IMR-90 (cell line): ENCODE data around the gene PIR. TPM values are rescaled to one million over a fixed set of nuclear protein-coding genes. Genes with fewer than 3 reads are reported as not detected.

Source experiments
- ATAC-seq: fragments of 200-7000 bp; cut with Tn5 transposase; 2 replicates; pipeline ENCODE4 v1.9.1; 2020; ENCODE audit warnings: low read depth, mild to moderate bottlenecking, moderate library complexity
- BruUV-seq: library from RNA; stranded (reverse); fragments of 400-500 nt; replicated peaks from 2 replicates; lab custom pipeline; 2021; lab: Mats Ljungman, UMichigan
- CTCF ChIA-PET: fragments of 300-600 bp; formaldehyde crosslinking; extraction: SDS; loops from one replicate; lab custom pipeline; 2021; ENCODE audit warnings: antibody characterized with exemption; lab: Yijun Ruan, JAX
- POLR2A ChIA-PET: fragments of 300-600 bp; sonication (Branson Sonifier 250); formaldehyde crosslinking; loops from one replicate; lab custom pipeline; 2022; ENCODE audit warnings: antibody characterized with exemption; ENCODE audit not compliant: unreplicated experiment; lab: Charles Lee
- DNase-seq: peaks from one replicate; pipeline ENCODE4 v3.0.0; 2013
- H2AFZ ChIP-seq: replicated peaks from 2 replicates; pipeline ENCODE3; 2013; ENCODE audit warnings: low read length, mild to moderate bottlenecking; ENCODE audit not compliant: poor library complexity
- H2AK5ac ChIP-seq: 2 replicates; pipeline ENCODE4 v1.6.1; 2013; ENCODE audit warnings: low read depth, low read length, inconsistent platforms
- H2AK9ac ChIP-seq: replicated peaks from 2 replicates; pipeline ENCODE3; 2013; ENCODE audit warnings: mild to moderate bottlenecking, low read depth, low read length, moderate library complexity; ENCODE audit not compliant: poor library complexity
- H2BK120ac ChIP-seq: 2 replicates; pipeline ENCODE4 v1.6.1; 2013; ENCODE audit warnings: low read depth, low read length, inconsistent platforms
- H2BK15ac ChIP-seq: 3 replicates; pipeline ENCODE4 v1.6.1; 2013; ENCODE audit warnings: low read depth, low read length, inconsistent platforms
- H2BK20ac ChIP-seq: 2 replicates; pipeline ENCODE4 v1.6.1; 2013; ENCODE audit warnings: low read depth, mild to moderate bottlenecking, inconsistent platforms, low read length, moderate library complexity
- H2BK5ac ChIP-seq: 2 replicates; pipeline ENCODE4 v1.6.1; 2013; ENCODE audit warnings: mild to moderate bottlenecking, low read depth, low read length, inconsistent platforms; ENCODE audit not compliant: poor library complexity, severe bottlenecking
- H3K14ac ChIP-seq: replicated peaks from 2 replicates; pipeline ENCODE4 v1.6.1; 2013; ENCODE audit warnings: low read depth, low read length, inconsistent platforms
- H3K18ac ChIP-seq: 2 replicates; pipeline ENCODE4 v1.6.1; 2013; ENCODE audit warnings: low read depth, low read length, control low read depth
- H3K23ac ChIP-seq: 2 replicates; pipeline ENCODE4 v1.6.1; 2013; ENCODE audit warnings: low read depth, low read length, inconsistent platforms
- H3K27ac ChIP-seq: 2 replicates; pipeline ENCODE4 v1.5.1; 2013; ENCODE audit warnings: mild to moderate bottlenecking, control low read depth, low read length; ENCODE audit not compliant: insufficient read depth
- H3K27me3 ChIP-seq: 2 replicates; pipeline ENCODE4 v1.6.1; 2013; ENCODE audit warnings: low read length; ENCODE audit not compliant: control insufficient read depth, insufficient read depth
- H3K36me3 ChIP-seq: 2 replicates; pipeline ENCODE4 v1.6.1; 2013; ENCODE audit warnings: low read length, mixed read lengths; ENCODE audit not compliant: control insufficient read depth, insufficient read depth
- H3K4ac ChIP-seq: 2 replicates; pipeline ENCODE4 v1.6.1; 2013; ENCODE audit warnings: low read depth, low read length, inconsistent platforms
- H3K4me1 ChIP-seq: 2 replicates; pipeline ENCODE4 v1.6.1; 2013; ENCODE audit warnings: low read length, mixed read lengths; ENCODE audit not compliant: control insufficient read depth, insufficient read depth
- H3K4me2 ChIP-seq: 2 replicates; pipeline ENCODE4 v1.6.1; 2013; ENCODE audit warnings: low read depth, mild to moderate bottlenecking, control low read depth, low read length, moderate library complexity
- H3K4me3 ChIP-seq: 2 replicates; pipeline ENCODE4 v1.5.1; 2013; ENCODE audit warnings: low read depth, mild to moderate bottlenecking, control low read depth, low read length, moderate library complexity; ENCODE audit not compliant: insufficient read depth
- H3K56ac ChIP-seq: 2 replicates; pipeline ENCODE4 v1.6.1; 2013; ENCODE audit warnings: low read length, inconsistent platforms; ENCODE audit not compliant: insufficient read depth; ENCODE audit errors: extremely low read depth
- H3K79me1 ChIP-seq, 2 experiments: 2 replicates each; pipeline ENCODE4 v1.6.1; 2013; ENCODE audit warnings: low read length in 2 of 2, inconsistent platforms in 1 of 2, low read depth in 1 of 2
- H3K9ac ChIP-seq: 2 replicates; pipeline ENCODE4 v1.6.1; 2013; ENCODE audit warnings: low read depth, low read length, control low read depth
- H3K9me1 ChIP-seq: 2 replicates; pipeline ENCODE4 v1.6.1; 2013; ENCODE audit warnings: low read length, inconsistent platforms; ENCODE audit not compliant: insufficient read depth
- H3K9me3 ChIP-seq: 2 replicates; pipeline ENCODE4 v1.6.1; 2013; ENCODE audit warnings: low read length; ENCODE audit not compliant: control insufficient read depth, insufficient read depth
- H4K20me1 ChIP-seq: 2 replicates; pipeline ENCODE4 v1.6.1; 2013; ENCODE audit warnings: low read length, inconsistent platforms; ENCODE audit not compliant: insufficient read depth
- H4K5ac ChIP-seq: 2 replicates; pipeline ENCODE4 v1.6.1; 2013; ENCODE audit warnings: mild to moderate bottlenecking, low read depth, low read length, control low read depth
- H4K8ac ChIP-seq, 2 experiments: 2 replicates each; pipeline ENCODE4 v1.6.1; 2013; ENCODE audit warnings: low read depth in 2 of 2, low read length in 2 of 2, control low read depth in 1 of 2, inconsistent platforms in 1 of 2
- H4K91ac ChIP-seq: 2 replicates; pipeline ENCODE4 v1.6.1; 2013; ENCODE audit warnings: low read depth, low read length, inconsistent platforms; ENCODE audit not compliant: insufficient read depth
- BHLHE40 ChIP-seq: fragments of 150-350 bp; IDR thresholded peaks from 2 replicates; pipeline ENCODE4 v1.6.1; 2016; ENCODE audit warnings: mild to moderate bottlenecking, low read depth, low read length
- CEBPB ChIP-seq: IDR thresholded peaks from 2 replicates; pipeline ENCODE4 v1.6.1; 2012; ENCODE audit warnings: low read depth, low read length, improper control_type of control experiment
- FOS ChIP-seq: fragments of 150-350 bp; IDR thresholded peaks from 2 replicates; pipeline ENCODE4 v1.6.1; 2016; ENCODE audit warnings: low read depth, low read length
- MAFK ChIP-seq: IDR thresholded peaks from 2 replicates; pipeline ENCODE4 v1.6.1; 2012; ENCODE audit warnings: low read depth, low read length, improper control_type of control experiment
- MXI1 ChIP-seq: IDR thresholded peaks from 2 replicates; pipeline ENCODE4 v1.6.1; 2012; ENCODE audit warnings: low read depth, mild to moderate bottlenecking, low read length, moderate library complexity, borderline replicate concordance
- NFE2L2 ChIP-seq: fragments of 150-350 bp; IDR thresholded peaks from 2 replicates; pipeline ENCODE4 v1.6.1; 2016; ENCODE audit warnings: low read depth, mild to moderate bottlenecking, low read length
- POLR2A ChIP-seq: IDR thresholded peaks from 2 replicates; pipeline ENCODE4 v1.6.1; 2012; ENCODE audit warnings: mild to moderate bottlenecking, low read depth, low read length
- RAD21 ChIP-seq: IDR thresholded peaks from 2 replicates; pipeline ENCODE4 v1.6.1; 2012; ENCODE audit warnings: low read length, improper control_type of control experiment
- RCOR1 ChIP-seq: IDR thresholded peaks from 2 replicates; pipeline ENCODE4 v1.6.1; 2012; ENCODE audit warnings: mild to moderate bottlenecking, low read length, improper control_type of control experiment; ENCODE audit not compliant: insufficient replicate concordance
- RFX5 ChIP-seq: IDR thresholded peaks from 2 replicates; pipeline ENCODE4 v1.8.0; 2012; ENCODE audit warnings: low read depth, mild to moderate bottlenecking, low read length, moderate library complexity
- SMC3 ChIP-seq: fragments of 150-350 bp; IDR thresholded peaks from 2 replicates; pipeline ENCODE4 v1.6.1; 2016; ENCODE audit warnings: low read depth, mild to moderate bottlenecking, antibody characterized with exemption, low read length, moderate library complexity
- WGBS, 2 experiments: methylation state at CpG; one replicate each; pipeline versions ENCODE4 v1.1.5 to v1.1.7; 2013; ENCODE audit warnings: missing lambda C conversion rate in 2 of 2; ENCODE audit not compliant: insufficient read length in 1 of 2; ENCODE audit errors: extremely low coverage in 2 of 2; 5-methylcytosine and 5-hydroxymethylcytosine counted together
- dilution Hi-C: fragments of 300-500 bp; cut with HindIII; formaldehyde crosslinking; loops from one replicate; pipeline ENCODE4 v1.14.3; 2018; ENCODE audit warnings: low sequenced_read_pairs; ENCODE audit not compliant: unreplicated experiment
- in situ Hi-C: fragments of 300-500 bp; cut with MboI; formaldehyde crosslinking; loops from 3 replicates; pipeline ENCODE4 v1.14.3; 2019; ENCODE audit warnings: low sequenced_read_pairs, inconsistent platforms, mixed read lengths
- intact Hi-C: fragments of 100-400 bp; cut with micrococcal nuclease; formaldehyde crosslinking; loops from 2 replicates; pipeline ENCODE4 v1.10.0; 2022
- polyA plus RNA-seq, 3 experiments: library from polyadenylated mRNA; depleted of rRNA; stranded (reverse); fragments of >200 nt; gene quantifications; 2 replicates each; pipeline ENCODE4 v1.2.3, GENCODE V29; 2012; ENCODE audit warnings: low replicate concordance in 1 of 3
- total RNA-seq: library from RNA; depleted of rRNA; stranded (reverse); fragments of >200 nt; gene quantifications from 2 replicates; pipeline ENCODE4 v1.2.3, GENCODE V29; 2012
- TF ChIP-seq, protein P1 (sequence below): fragments of 150-350 bp; IDR thresholded peaks from 2 replicates; pipeline ENCODE4 v1.6.1; 2016; ENCODE audit warnings: low read depth, mild to moderate bottlenecking, low read length, moderate library complexity, borderline replicate concordance
- TF ChIP-seq, protein P2 (sequence below): fragments of 150-350 bp; IDR thresholded peaks from 2 replicates; pipeline ENCODE4 v1.6.1; 2017; ENCODE audit warnings: mild to moderate bottlenecking, antibody characterized with exemption, low read length, low read depth

The PIR gene
- total and polyA plus RNA-seq, 2 of the 4 experiments (the other 2 are of a cell fraction), result 5.7 to 8.7 TPM

GRCh38 chrX:15465347-15465746 lies 27.8 kb downstream of the PIR start:
- CTCF ChIA-PET, result no interaction called here
- H3K27ac ChIP-seq, result no peak overlapping the region

More at GRCh38 chrX:15465347-15465746, 27.8 kb downstream of the PIR start:
- Histone ChIP-seq H2AFZ (no peak overlapping the region), H2AK9ac (no peak overlapping the region), H2BK5ac (no peak overlapping the region), H3K4me3 (no peak overlapping the region), H2AK5ac (no peak overlapping the region), H2BK20ac (no peak overlapping the region), H2BK120ac (no peak overlapping the region), H3K79me1 (no peaks in the 10 kb centered on the region), H3K9me1 (no peaks in the 10 kb centered on the region), H3K14ac (no peak overlapping the region), H3K36me3 (no peaks in the 10 kb centered on the region), H3K9me3 (no peaks in the 10 kb centered on the region), H4K20me1 (no peaks in the 10 kb centered on the region), H3K23ac (no peak overlapping the region), H4K91ac (no peak overlapping the region), H3K9ac (no peak overlapping the region), H4K5ac (no peak overlapping the region), H2BK15ac (no peak overlapping the region), H3K18ac (no peak overlapping the region), H4K8ac (no peak overlapping the region), H3K4me1 (peaks cover 2% of the 10 kb centered on the region), H3K4ac (no peak overlapping the region), H3K56ac (no peak overlapping the region), H3K27me3 (peaks cover 2% of the 10 kb centered on the region; the same call in 1 of the 2 replicates), H3K4me2 (no peak overlapping the region)
- dilution Hi-C loops (no loop called here), in situ Hi-C loops (loop anchor here (5.0 kb wide), 1 partner anchor 118 kb away; no protein-coding TSS in a partner anchor), intact Hi-C loops (loop anchor here (5.0 kb wide), 1 partner anchor 63 kb away; no protein-coding TSS in a partner anchor)
- WGBS, 2 experiments, result no CpG with 5 or more reads among the region's 4 CpGs
- no TSS peak for BruUV-seq
- POLR2A ChIA-PET, result no interaction called here
- ATAC-seq (no peak), DNase-seq (peak; percentile 39)
- TF ChIP-seq FOS, result no peak
- TF ChIP-seq NFE2L2, result no peak
- no peak for TF ChIP-seq RFX5
- TF ChIP-seq CEBPB, result no peak
- TF ChIP-seq RCOR1, result no peak
- TF ChIP-seq, protein P1, sequence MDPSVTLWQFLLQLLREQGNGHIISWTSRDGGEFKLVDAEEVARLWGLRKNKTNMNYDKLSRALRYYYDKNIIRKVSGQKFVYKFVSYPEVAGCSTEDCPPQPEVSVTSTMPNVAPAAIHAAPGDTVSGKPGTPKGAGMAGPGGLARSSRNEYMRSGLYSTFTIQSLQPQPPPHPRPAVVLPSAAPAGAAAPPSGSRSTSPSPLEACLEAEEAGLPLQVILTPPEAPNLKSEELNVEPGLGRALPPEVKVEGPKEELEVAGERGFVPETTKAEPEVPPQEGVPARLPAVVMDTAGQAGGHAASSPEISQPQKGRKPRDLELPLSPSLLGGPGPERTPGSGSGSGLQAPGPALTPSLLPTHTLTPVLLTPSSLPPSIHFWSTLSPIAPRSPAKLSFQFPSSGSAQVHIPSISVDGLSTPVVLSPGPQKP, result no peak
- no peak for TF ChIP-seq MAFK
- no peak for TF ChIP-seq RAD21
- TF ChIP-seq POLR2A, result no peak
- TF ChIP-seq MXI1, result no peak
- TF ChIP-seq SMC3, result no peak
- TF ChIP-seq, protein P2, sequence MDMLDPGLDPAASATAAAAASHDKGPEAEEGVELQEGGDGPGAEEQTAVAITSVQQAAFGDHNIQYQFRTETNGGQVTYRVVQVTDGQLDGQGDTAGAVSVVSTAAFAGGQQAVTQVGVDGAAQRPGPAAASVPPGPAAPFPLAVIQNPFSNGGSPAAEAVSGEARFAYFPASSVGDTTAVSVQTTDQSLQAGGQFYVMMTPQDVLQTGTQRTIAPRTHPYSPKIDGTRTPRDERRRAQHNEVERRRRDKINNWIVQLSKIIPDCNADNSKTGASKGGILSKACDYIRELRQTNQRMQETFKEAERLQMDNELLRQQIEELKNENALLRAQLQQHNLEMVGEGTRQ, result no peak
- no peak for TF ChIP-seq BHLHE40
